ENCODE measurements around the gene MUC4. TPM values are rescaled to one million over a fixed set of nuclear protein-coding genes. Genes with fewer than 3 reads are reported as not detected.

Gene MUC4
- total RNA-seq, 1 experiment from 2014 or later = 0.36 TPM

GRCh38 chr3:195769551-195769950 is 42.2 kb downstream of the MUC4 start:
- no TSS peak for BruUV-seq (replicated peaks)
- no peaks in the 10 kb centered on the region for H3K9me3 ChIP-seq
- H3K4me3 ChIP-seq (ENCODE audit: low read depth, low read length) = no peak overlapping the region
- H3K4me3 Mint-ChIP-seq (ENCODE audit: unreplicated experiment) = no peak overlapping the region
- DNase-seq = no peak
- intact Hi-C loops (cut with micrococcal nuclease; ENCODE audit: unreplicated experiment) = no loop called here
- H3K36me3 ChIP-seq (ENCODE audit: control insufficient read depth, insufficient read depth, low read length) = no peaks in the 10 kb centered on the region
- H3K27me3 ChIP-seq (replicated peaks; ENCODE audit: control insufficient read depth, insufficient read depth, low read length) = no peaks in the 10 kb centered on the region
- H3K4me1 Mint-ChIP-seq (ENCODE audit: low read depth, unreplicated experiment) = no peaks in the 10 kb centered on the region
- TF ChIP-seq CTCF (IDR thresholded peaks at IDR 0.05; ENCODE audit: insufficient read depth in 1 of 2, low read depth in 1 of 2, low read length in 1 of 2, severe bottlenecking in 1 of 2, unreplicated experiment in 1 of 2) = no peak
- no peak overlapping the region for H3K27ac Mint-ChIP-seq (ENCODE audit: unreplicated experiment)
- H3K27me3 Mint-ChIP-seq (ENCODE audit: insufficient read depth, unreplicated experiment) = no peaks in the 10 kb centered on the region
- H3K9me3 Mint-ChIP-seq (ENCODE audit: unreplicated experiment) = peaks cover 16% of the 10 kb centered on the region
- no peaks in the 10 kb centered on the region for H3K4me1 ChIP-seq
- H3K36me3 Mint-ChIP-seq (ENCODE audit: insufficient read depth, unreplicated experiment) = no peaks in the 10 kb centered on the region
- POLR2A ChIA-PET = no interaction called here
- CTCF ChIA-PET = no interaction called here

GRCh38 chr3:195768831-195769303 is 42.9 kb downstream of the MUC4 start:
- no peak overlapping the region for H3K4me3 ChIP-seq (ENCODE audit: low read depth, low read length)
- H3K4me1 ChIP-seq = no peaks in the 10 kb centered on the region
- H3K4me3 Mint-ChIP-seq (ENCODE audit: unreplicated experiment) = no peak overlapping the region
- ChIA-PET POLR2A (no interaction called here), CTCF (no interaction called here)
- H3K27me3 ChIP-seq (replicated peaks; ENCODE audit: control insufficient read depth, insufficient read depth, low read length) = no peaks in the 10 kb centered on the region
- H3K9me3 Mint-ChIP-seq (ENCODE audit: unreplicated experiment) = peaks cover 16% of the 10 kb centered on the region
- intact Hi-C loops (cut with micrococcal nuclease; ENCODE audit: unreplicated experiment) = no loop called here
- no peaks in the 10 kb centered on the region for H3K36me3 ChIP-seq (ENCODE audit: control insufficient read depth, insufficient read depth, low read length)
- BruUV-seq (replicated peaks) = no TSS peak
- H3K27ac Mint-ChIP-seq (ENCODE audit: unreplicated experiment) = no peak overlapping the region
- no peak for TF ChIP-seq CTCF (IDR thresholded peaks at IDR 0.05; ENCODE audit: insufficient read depth in 1 of 2, low read depth in 1 of 2, low read length in 1 of 2, severe bottlenecking in 1 of 2, unreplicated experiment in 1 of 2)
- no peaks in the 10 kb centered on the region for H3K27me3 Mint-ChIP-seq (ENCODE audit: insufficient read depth, unreplicated experiment)
- H3K36me3 Mint-ChIP-seq (ENCODE audit: insufficient read depth, unreplicated experiment) = no peaks in the 10 kb centered on the region
- no peaks in the 10 kb centered on the region for H3K4me1 Mint-ChIP-seq (ENCODE audit: low read depth, unreplicated experiment)
- no peaks in the 10 kb centered on the region for H3K9me3 ChIP-seq
- DNase-seq = no peak

GRCh38 chr3:195768414-195768813 is 43.3 kb downstream of the MUC4 start:
- Mint-ChIP-seq H3K27me3 (ENCODE audit: insufficient read depth, unreplicated experiment) (no peaks in the 10 kb centered on the region), H3K4me3 (ENCODE audit: unreplicated experiment) (no peak overlapping the region), H3K4me1 (ENCODE audit: low read depth, unreplicated experiment) (no peaks in the 10 kb centered on the region), H3K36me3 (ENCODE audit: insufficient read depth, unreplicated experiment) (no peaks in the 10 kb centered on the region), H3K9me3 (ENCODE audit: unreplicated experiment) (peaks cover 14% of the 10 kb centered on the region), H3K27ac (ENCODE audit: unreplicated experiment) (no peak overlapping the region)
- Histone ChIP-seq H3K27me3 (replicated peaks; ENCODE audit: control insufficient read depth, insufficient read depth, low read length) (no peaks in the 10 kb centered on the region), H3K9me3 (no peaks in the 10 kb centered on the region), H3K4me1 (no peaks in the 10 kb centered on the region), H3K4me3 (ENCODE audit: low read depth, low read length) (no peak overlapping the region), H3K36me3 (ENCODE audit: control insufficient read depth, insufficient read depth, low read length) (no peaks in the 10 kb centered on the region)
- no peak for TF ChIP-seq CTCF (IDR thresholded peaks at IDR 0.05; ENCODE audit: insufficient read depth in 1 of 2, low read depth in 1 of 2, low read length in 1 of 2, severe bottlenecking in 1 of 2, unreplicated experiment in 1 of 2)
- ChIA-PET CTCF (no interaction called here), POLR2A (no interaction called here)
- BruUV-seq (replicated peaks) = no TSS peak
- no peak for DNase-seq
- intact Hi-C loops (cut with micrococcal nuclease; ENCODE audit: unreplicated experiment) = no loop called here

All from Caco-2 (cell line).